HepG2 (cell line): ENCODE measurements around the gene DSG4. TPM values are rescaled to one million over a fixed set of nuclear protein-coding genes. Genes with fewer than 3 reads are reported as not detected.
A peak's percentile ranks its signal among the peaks of the same experiment; 100 is the strongest.

Experiments used
- CREBL2 ChIP-seq: sonication (generic); formaldehyde crosslinking; IDR thresholded peaks from 2 replicates; pipeline ENCODE4 v1.8.1; 2023; ENCODE audit warnings: missing genetic modification reagents, mild to moderate bottlenecking, borderline replicate concordance
- CREM ChIP-seq, 2 experiments: sonication (generic) in 1 of 2; formaldehyde crosslinking in 1 of 2; IDR thresholded peaks; 2 replicates each; pipeline versions ENCODE4 v1.4.0 to v1.6.1; 2016 to 2020; ENCODE audit warnings: antibody characterized with exemption in 1 of 2, mild to moderate bottlenecking in 1 of 2, missing genetic modification reagents in 1 of 2
- EEA1 ChIP-seq: sonication (generic); formaldehyde crosslinking; IDR thresholded peaks from 2 replicates; pipeline ENCODE4 v1.5.1; 2020; ENCODE audit warnings: mild to moderate bottlenecking, missing genetic modification reagents, borderline replicate concordance
- EP300 ChIP-seq, 3 experiments: sonication (generic) in 1 of 3; formaldehyde crosslinking in 1 of 3; IDR thresholded peaks; 2 replicates each; pipeline versions ENCODE4 v1.5.1 to v1.6.1; 2011 to 2020; ENCODE audit warnings: low read depth in 2 of 3, low read length in 2 of 3, borderline replicate concordance in 1 of 3, improper control_type of control experiment in 1 of 3, mild to moderate bottlenecking in 1 of 3, missing genetic modification reagents in 1 of 3, moderate library complexity in 1 of 3
- FOXC1 ChIP-seq: sonication (generic); formaldehyde crosslinking; IDR thresholded peaks from 2 replicates; pipeline ENCODE4 v1.8.0; 2022; ENCODE audit warnings: mild to moderate bottlenecking, missing genetic modification reagents, borderline replicate concordance
- FOXK1 ChIP-seq: sonication (generic); formaldehyde crosslinking; IDR thresholded peaks from 2 replicates; pipeline ENCODE4 v1.4.0; 2020; ENCODE audit warnings: low read depth, missing genetic modification reagents, borderline replicate concordance
- HNF1B ChIP-seq: sonication (generic); formaldehyde crosslinking; IDR thresholded peaks from 2 replicates; pipeline ENCODE4 v1.5.1; 2020; ENCODE audit warnings: mild to moderate bottlenecking, moderate library complexity, missing genetic modification reagents
- HNF4A ChIP-seq: sonication (generic); formaldehyde crosslinking; IDR thresholded peaks from 2 replicates; pipeline ENCODE4 v1.4.0; 2020; ENCODE audit warnings: missing genetic modification reagents
- MLLT10 ChIP-seq: sonication (generic); formaldehyde crosslinking; IDR thresholded peaks from 2 replicates; pipeline ENCODE4 v1.4.0; 2020; ENCODE audit warnings: missing genetic modification reagents
- MNT ChIP-seq: fragments of 450-650 bp; IDR thresholded peaks from 2 replicates; pipeline ENCODE4 v1.6.1; 2016
- NFE2 ChIP-seq: sonication (generic); formaldehyde crosslinking; IDR thresholded peaks from 2 replicates; pipeline ENCODE4 v1.4.0; 2020; ENCODE audit warnings: missing genetic modification reagents
- PRDM4 ChIP-seq: sonication (generic); formaldehyde crosslinking; IDR thresholded peaks from 2 replicates; pipeline ENCODE4 v1.9.0; 2021; ENCODE audit warnings: missing genetic modification reagents, borderline replicate concordance
- RBAK ChIP-seq: sonication (generic); formaldehyde crosslinking; IDR thresholded peaks from 2 replicates; pipeline ENCODE4 v1.5.1; 2020; ENCODE audit warnings: mild to moderate bottlenecking, missing genetic modification reagents
- RCOR2 ChIP-seq: IDR thresholded peaks from 2 replicates; pipeline ENCODE4 v1.6.1; 2016; ENCODE audit warnings: missing biosample characterization, missing genetic modification reagents
- RFX1 ChIP-seq: fragments of 450-650 bp; IDR thresholded peaks from 2 replicates; pipeline ENCODE4 v1.6.1; 2017
- RFX3 ChIP-seq: IDR thresholded peaks from 2 replicates; pipeline ENCODE4 v1.6.1; 2016; ENCODE audit warnings: missing biosample characterization, missing genetic modification reagents
- RXRB ChIP-seq: IDR thresholded peaks from 2 replicates; pipeline ENCODE4 v1.6.1; 2016; ENCODE audit warnings: borderline replicate concordance, missing genetic modification reagents, missing compliant biosample characterization
- TEAD3 ChIP-seq: optimal IDR thresholded peaks from 2 replicates; pipeline ENCODE3; 2016; ENCODE audit warnings: borderline replicate concordance
- ZFP36 ChIP-seq: fragments of 150-350 bp; IDR thresholded peaks from 2 replicates; pipeline ENCODE4 v1.6.1; 2018; ENCODE audit warnings: borderline replicate concordance, low read length, low read depth; ENCODE audit not compliant: partially characterized antibody
- ZNF235 ChIP-seq: sonication (generic); formaldehyde crosslinking; IDR thresholded peaks from 2 replicates; pipeline ENCODE4 v1.8.1; 2023; ENCODE audit warnings: mild to moderate bottlenecking, missing genetic modification reagents, borderline replicate concordance
- ZNF460 ChIP-seq: sonication (generic); formaldehyde crosslinking; IDR thresholded peaks from 2 replicates; pipeline ENCODE4 v1.5.1; 2020; ENCODE audit warnings: missing genetic modification reagents, mild to moderate bottlenecking, borderline replicate concordance
- ZNF572 ChIP-seq: sonication (generic); formaldehyde crosslinking; IDR thresholded peaks from 2 replicates; pipeline ENCODE4 v1.5.1; 2020; ENCODE audit warnings: mild to moderate bottlenecking, missing genetic modification reagents
- ZNF619 ChIP-seq: sonication (generic); formaldehyde crosslinking; IDR thresholded peaks from 2 replicates; pipeline ENCODE4 v1.4.0; 2020; ENCODE audit warnings: mild to moderate bottlenecking, missing genetic modification reagents
- ZNF766 ChIP-seq: sonication (generic); formaldehyde crosslinking; IDR thresholded peaks from 2 replicates; pipeline ENCODE4 v1.5.0; 2020; ENCODE audit warnings: missing genetic modification reagents, borderline replicate concordance
- polyA plus RNA-seq, 8 experiments: library from polyadenylated mRNA; depleted of rRNA in 3 of 8; stranded (reverse) in 7 of 8; unstranded in 1 of 8; fragments of >200 nt; fragmentation: Illumina TruSeq in 4 of 8; extraction: Trizol in 4 of 8; gene quantifications; 2 replicates each; pipeline versions ENCODE4 v1.2.1 to v1.2.3, GENCODE V29; 2011 to 2016; ENCODE audit warnings: low read depth in 4 of 8, missing spikeins in 1 of 8, mixed read lengths in 1 of 8; ENCODE audit not compliant: insufficient read depth in 1 of 8
- total RNA-seq, 5 experiments: library from RNA; depleted of rRNA; stranded (reverse); fragments of >200 nt; fragmentation: Illumina TruSeq; extraction: Trizol; gene quantifications; 2 replicates each; pipeline ENCODE4 v1.2.3, GENCODE V29; 2016; ENCODE audit warnings: low read depth in 1 of 5

DSG4 gene
- total and polyA plus RNA-seq, 2 of the 13 experiments (the other 11 are each of a cell fraction or from before 2014, with no cell fraction given) = 0.07 TPM; not detected in 1

GRCh38 chr18:31401156-31402025 lies 24.8 kb downstream of the DSG4 start (continued):
- TF ChIP-seq MLLT10 (CRISPR knock-in tag) = no peak
- no peak for TF ChIP-seq EEA1 (CRISPR knock-in tag)
- TF ChIP-seq RBAK (CRISPR knock-in tag) = no peak
- TF ChIP-seq ZFP36 = no peak
- no peak for TF ChIP-seq FOXK1 (CRISPR knock-in tag)
- peak; percentile 15 for TF ChIP-seq TEAD3 (CRISPR knock-in tag)
- no peak for TF ChIP-seq RCOR2
- no peak for TF ChIP-seq NFE2 (CRISPR knock-in tag)
- TF ChIP-seq FOXC1 (CRISPR knock-in tag) = no peak
- no peak for TF ChIP-seq ZNF460 (CRISPR knock-in tag)
- TF ChIP-seq RFX3 (CRISPR knock-in tag) = no peak
- TF ChIP-seq HNF4A (CRISPR knock-in tag) = peak; percentile 48
- TF ChIP-seq ZNF235 = no peak
- TF ChIP-seq HNF1B (CRISPR knock-in tag) = peak; percentile 56; the same call in 1 of the 2 replicates
- peak; percentile 62; the same call in 1 of the 2 replicates for TF ChIP-seq RXRB (CRISPR knock-in tag)
- TF ChIP-seq ZNF619 (CRISPR knock-in tag) = no peak
- no peak for TF ChIP-seq ZNF766
- TF ChIP-seq MNT = no peak
- TF ChIP-seq EP300 (IDR thresholded peaks at IDR 0.05; ENCODE audit: low read depth in 2 of 2, low read length in 2 of 2) = peak; percentile 18 to 34; a peak in 1 of 4 replicates
- no peak for TF ChIP-seq EP300 (CRISPR knock-in tag; IDR thresholded peaks at IDR 0.05; ENCODE audit: borderline replicate concordance)
- TF ChIP-seq RFX1 = peak; percentile 66
- TF ChIP-seq CREM (IDR thresholded peaks at IDR 0.05) = 0 out of 2 replicates have a peak, but pooled peaks have one; percentile 28
- no peak for TF ChIP-seq CREM (CRISPR knock-in tag; IDR thresholded peaks at IDR 0.05)
- no peak for TF ChIP-seq ZNF572 (CRISPR knock-in tag)
- no peak for TF ChIP-seq PRDM4 (CRISPR knock-in tag)
- TF ChIP-seq CREBL2 (CRISPR knock-in tag) = no peak
